LNCAP (cell line): ENCODE measurements around the gene ASMTL.

Experiments
- TF ChIP-seq, protein P1 (sequence below): fragments of 450-650 bp; IDR thresholded peaks from 2 replicates; pipeline ENCODE4 v1.5.1; 2017; ENCODE audit warnings: mild to moderate bottlenecking

ASMTL gene

DNA sequence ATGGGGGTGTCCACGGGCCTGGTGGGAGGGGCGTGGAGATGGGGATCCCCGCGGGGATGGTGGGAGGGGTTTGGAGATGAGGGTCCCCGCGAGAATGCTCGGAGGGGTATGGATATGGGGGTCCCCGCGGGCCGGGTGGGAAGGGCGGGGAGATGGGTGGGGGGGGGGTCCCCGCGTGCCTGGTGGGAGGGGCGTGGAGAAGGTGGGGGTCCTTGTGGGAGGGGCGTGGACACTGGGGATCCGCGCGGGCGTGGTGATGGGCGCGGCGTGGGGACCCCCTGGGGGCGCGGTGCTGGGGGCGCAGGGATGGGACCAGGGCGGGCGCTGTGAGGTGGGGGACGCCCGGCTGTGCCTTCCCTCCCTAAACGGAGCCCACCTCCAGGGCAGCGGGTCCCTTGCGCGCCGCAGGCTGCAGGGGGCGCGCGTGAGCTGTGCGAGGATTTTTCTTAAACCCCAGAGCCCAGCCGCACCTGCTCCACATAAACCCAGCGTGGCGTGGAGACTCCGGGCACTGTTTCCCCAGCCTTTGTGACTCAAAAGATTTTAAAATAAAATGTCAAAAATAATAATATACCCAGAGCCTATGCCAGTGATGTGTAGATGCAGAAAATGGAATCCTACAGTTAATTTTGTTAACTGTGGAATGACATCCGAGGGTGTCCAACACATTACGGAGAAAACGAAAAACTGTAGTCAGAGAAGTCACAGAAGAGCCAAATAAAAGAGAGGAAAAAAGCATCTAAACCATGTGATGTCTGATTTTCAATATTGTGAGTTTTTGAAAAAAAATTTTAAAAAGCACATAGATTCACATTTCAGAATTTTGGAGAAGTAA, 1.5 kb upstream of the ASMTL start:
- TF ChIP-seq, protein P1, sequence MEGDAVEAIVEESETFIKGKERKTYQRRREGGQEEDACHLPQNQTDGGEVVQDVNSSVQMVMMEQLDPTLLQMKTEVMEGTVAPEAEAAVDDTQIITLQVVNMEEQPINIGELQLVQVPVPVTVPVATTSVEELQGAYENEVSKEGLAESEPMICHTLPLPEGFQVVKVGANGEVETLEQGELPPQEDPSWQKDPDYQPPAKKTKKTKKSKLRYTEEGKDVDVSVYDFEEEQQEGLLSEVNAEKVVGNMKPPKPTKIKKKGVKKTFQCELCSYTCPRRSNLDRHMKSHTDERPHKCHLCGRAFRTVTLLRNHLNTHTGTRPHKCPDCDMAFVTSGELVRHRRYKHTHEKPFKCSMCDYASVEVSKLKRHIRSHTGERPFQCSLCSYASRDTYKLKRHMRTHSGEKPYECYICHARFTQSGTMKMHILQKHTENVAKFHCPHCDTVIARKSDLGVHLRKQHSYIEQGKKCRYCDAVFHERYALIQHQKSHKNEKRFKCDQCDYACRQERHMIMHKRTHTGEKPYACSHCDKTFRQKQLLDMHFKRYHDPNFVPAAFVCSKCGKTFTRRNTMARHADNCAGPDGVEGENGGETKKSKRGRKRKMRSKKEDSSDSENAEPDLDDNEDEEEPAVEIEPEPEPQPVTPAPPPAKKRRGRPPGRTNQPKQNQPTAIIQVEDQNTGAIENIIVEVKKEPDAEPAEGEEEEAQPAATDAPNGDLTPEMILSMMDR = peak; percentile 94

DNA sequence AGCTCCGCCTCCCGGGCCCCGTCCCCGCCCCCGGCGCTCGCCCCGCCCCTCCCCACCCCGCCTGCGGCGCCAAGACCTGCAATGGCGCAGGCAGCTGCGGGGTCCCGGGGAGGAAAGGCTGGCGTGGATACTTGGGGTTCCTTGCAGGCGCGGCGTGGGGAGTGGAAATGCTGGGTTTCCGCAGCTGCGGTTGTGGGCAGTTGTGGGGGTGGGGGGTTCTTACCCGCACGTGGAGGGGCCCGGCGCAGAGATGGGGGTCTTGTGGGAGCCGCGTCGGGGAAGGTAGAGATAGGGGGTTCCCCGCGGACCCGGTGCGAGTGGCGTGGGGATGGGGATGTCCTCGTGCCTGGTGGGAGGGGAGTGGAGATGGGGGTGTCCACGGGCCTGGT, 680 bp upstream of the ASMTL start:
- TF ChIP-seq, protein P1 = no peak

DNA sequence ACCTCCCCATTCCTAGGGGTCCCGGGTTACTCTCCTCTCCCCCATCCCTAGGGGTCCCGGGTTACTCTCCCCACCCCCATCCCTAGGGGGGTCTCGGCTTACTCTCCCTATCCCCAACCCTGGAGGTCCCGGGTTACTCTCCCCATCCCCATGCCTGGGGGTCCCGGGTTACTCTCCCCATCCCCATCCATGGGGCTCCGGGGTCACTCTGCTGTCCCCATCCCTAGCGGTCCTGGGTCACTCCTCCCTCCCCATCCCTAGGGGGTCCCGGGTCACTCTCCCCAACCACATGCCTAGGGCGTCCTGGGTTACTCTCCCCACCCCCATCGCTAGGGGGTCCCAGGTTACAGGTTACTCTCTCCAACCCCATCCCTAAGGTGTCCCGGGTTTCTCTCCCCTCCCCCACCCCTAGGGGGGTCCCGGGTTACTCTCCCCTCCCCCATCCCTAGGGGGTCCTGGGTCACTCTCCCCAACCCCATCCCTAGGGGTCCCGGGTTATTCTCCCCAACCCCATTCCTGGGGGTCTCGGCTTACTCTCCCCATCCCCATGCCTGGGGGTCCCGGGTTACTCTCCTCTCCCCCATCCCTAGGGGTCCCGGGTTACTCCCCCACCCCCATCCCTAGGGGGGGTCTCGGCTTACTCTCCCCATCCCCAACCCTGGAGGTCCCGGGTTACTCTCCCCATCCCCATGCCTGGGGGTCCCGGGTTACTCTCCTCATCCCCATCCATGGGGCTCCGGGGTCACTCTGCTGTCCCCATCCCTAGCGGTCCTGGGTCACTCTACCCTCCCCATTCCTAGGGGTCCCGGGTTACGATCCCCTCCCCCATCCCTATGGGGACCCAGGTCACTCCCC, 821 bp downstream of the ASMTL start:
- TF ChIP-seq, protein P1 = no peak

DNA sequence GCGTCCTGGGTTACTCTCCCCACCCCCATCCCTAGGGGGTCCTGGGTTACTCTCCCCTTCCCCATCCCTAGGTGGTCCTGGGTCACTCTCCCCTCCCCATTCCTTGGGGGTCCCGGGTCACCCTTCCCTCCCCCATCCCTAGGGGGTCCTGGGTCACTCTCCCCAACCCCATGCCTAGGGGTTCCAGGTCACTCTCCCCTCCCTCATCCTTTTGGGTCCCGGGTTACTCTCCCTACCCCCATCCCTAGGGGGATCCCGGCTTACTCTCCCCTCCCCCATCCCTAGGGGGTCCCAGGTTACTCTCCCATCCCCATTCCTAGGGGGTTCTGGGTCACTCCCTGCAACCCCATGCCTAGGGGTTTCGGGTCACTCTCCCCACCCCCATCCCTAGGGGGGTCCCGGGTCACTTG, 1.5 kb downstream of the ASMTL start:
- TF ChIP-seq, protein P1 = no peak

DNA sequence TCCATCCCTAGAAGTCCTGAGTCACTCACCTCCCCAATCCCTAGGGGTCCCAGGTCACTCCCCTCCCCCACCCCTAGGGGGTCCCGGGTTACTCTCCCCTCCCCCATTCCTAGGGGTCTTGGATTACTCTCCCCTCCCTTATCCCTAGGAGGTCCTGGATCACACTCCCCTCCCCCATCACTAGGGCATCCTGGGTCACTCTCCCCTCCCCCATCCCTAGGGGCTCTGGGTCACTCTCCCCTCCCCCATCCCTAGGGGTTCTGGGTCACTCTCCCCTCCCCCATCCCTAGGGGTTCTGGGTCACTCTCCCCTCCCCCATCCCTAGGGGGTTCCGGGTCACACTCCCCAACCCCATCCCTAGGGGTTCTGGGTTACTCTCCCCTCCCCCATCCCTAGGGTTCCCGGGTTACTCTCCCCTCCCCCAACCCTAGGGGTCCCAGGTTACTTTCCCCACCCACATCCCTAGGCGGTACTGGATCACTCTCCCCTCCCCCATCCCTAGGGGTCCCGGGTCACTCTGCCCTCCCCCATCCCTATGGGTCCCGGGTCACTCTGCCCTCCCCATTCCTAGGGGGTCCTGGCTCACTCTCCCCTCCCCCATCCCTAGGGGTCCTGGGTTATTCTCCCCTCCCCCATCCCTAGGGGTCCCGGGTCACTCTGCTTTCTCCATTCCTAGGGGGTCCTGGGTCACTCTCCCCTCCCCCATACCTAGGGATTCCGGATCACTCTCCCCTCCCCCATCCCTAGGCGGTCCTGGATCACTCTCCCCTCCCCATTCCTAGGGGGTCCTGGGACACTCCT, 2.1 kb downstream of the ASMTL start:
- TF ChIP-seq, protein P1 = no peak

DNA sequence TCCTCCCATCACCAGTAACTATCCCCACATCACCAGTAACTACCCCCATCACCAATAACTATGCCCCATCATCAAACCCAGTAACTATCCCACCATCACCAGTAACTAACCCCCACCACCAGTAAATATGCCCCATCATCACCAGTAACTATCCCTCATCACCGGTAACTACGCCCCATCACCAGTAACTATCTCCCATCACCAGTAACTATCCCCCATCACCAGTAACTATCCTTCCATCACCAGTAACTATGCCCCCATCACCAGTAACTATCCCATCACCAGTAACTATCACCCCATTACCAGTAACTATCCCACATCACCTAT, 2.9 kb downstream of the ASMTL start:
- TF ChIP-seq, protein P1 = no peak

DNA sequence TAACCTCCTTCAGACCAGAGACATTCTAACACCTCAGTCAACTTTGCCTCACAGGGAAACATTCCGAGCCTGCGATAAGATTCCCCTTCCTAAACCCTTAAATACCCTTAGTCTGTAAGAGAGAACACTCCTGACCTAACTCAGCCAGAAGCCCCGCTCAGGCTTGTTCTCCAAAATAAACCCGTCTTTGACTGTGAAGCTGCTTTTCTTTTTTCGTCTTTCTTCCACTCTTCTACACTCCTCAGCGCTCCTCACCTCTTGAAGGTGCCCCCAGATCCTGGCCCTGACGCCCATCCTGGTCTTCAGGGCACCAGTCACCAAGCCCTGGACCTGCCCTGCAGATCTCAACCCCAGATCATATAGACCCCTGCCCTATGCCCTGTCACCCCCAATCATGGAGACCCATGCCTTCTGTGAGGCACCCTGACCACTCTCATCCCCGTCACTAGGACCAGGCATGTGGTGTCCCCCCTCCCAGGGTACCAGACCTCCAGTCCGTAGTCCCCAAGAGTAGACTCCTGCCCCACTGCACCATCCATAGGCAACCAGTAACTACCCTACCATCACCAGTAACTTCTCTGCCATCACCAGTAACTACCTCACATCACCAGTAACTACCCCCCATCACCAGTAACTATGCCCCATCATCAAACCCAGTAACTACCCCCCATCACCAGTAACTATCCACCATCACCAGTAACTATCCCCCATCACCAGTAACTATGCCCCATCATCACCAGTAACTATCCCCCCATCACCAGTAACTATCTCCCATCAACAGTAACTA, 3.5 kb downstream of the ASMTL start:
- TF ChIP-seq, protein P1 = no peak
